ENCODE data around the gene AHR.

AHR gene

GRCh38 chr7:17312641-17313040 lies 14.2 kb downstream of the AHR start:
- no peak overlapping the region for H3K27ac ChIP-seq
- no peak for TF ChIP-seq CTCF (IDR thresholded peaks at IDR 0.05)

GRCh38 chr7:17313194-17313593 lies 14.7 kb downstream of the AHR start:
- no peak overlapping the region for H3K27ac ChIP-seq
- no peak for TF ChIP-seq ZFX (IDR thresholded peaks at IDR 0.05; ENCODE audit: borderline replicate concordance)
- TF ChIP-seq CTCF (IDR thresholded peaks at IDR 0.05), result no peak

DNA sequence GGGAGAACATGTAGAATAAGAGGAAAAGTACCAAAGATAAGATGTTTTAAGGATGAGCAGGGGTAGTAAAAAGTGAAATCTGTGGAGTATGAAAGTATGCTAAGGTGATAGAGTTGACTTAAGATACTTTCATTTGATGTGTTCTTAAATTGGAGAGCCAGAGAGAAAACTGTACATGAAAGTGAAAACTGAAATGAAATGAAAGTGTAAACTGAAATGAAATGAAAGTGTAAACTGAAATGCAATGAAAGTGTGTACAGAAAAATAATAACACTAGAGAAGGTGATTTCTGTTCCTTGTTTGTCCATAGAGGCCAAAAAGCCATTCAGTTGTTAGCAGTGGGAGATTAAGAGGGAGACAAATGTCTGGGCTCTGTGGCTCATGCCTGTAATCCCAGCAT lies 17.5 kb downstream of the AHR start:
- H3K27ac ChIP-seq, result no peak overlapping the region
- no peak for TF ChIP-seq ZFX (IDR thresholded peaks at IDR 0.05; ENCODE audit: borderline replicate concordance)
- no peak for TF ChIP-seq CTCF (IDR thresholded peaks at IDR 0.05)

- no peak overlapping the region for H3K27ac ChIP-seq
- TF ChIP-seq CTCF (IDR thresholded peaks at IDR 0.05), result no peak
- TF ChIP-seq ZFX (IDR thresholded peaks at IDR 0.05; ENCODE audit: borderline replicate concordance), result no peak
Observed at GRCh38 chr7:17318146-17318545, 19.7 kb downstream of the AHR start.

GRCh38 chr7:17319164-17320101 lies 21.0 kb downstream of the AHR start:
- H3K27ac ChIP-seq, result no peak overlapping the region
- no peak for TF ChIP-seq ZFX (IDR thresholded peaks at IDR 0.05; ENCODE audit: borderline replicate concordance)
- TF ChIP-seq CTCF (IDR thresholded peaks at IDR 0.05), result no peak

DNA sequence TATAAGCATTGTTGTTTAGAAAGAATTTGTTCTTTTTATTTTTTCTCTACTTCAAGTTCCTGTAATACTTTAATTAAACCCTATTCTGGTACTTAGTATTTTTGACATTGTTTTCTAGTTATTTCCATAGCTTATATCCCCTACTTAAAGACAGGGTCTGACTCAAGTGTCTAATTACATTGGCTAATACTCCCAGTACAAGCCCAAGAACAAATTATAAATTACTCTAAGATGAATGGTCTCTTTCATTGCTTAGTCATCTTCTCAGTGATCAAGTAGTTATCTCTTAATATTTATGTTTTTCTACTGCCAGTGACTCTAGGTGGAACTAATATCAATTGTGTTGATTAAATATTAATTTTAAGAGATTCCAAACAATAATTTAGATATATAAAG lies 21.6 kb downstream of the AHR start:
- TF ChIP-seq CTCF (IDR thresholded peaks at IDR 0.05) (no peak), ZFX (IDR thresholded peaks at IDR 0.05; ENCODE audit: borderline replicate concordance) (no peak)
- no peak overlapping the region for H3K27ac ChIP-seq

GRCh38 chr7:17320657-17321056 lies 22.2 kb downstream of the AHR start:
- H3K27ac ChIP-seq, result no peak overlapping the region
- TF ChIP-seq CTCF (IDR thresholded peaks at IDR 0.05) (no peak), ZFX (IDR thresholded peaks at IDR 0.05; ENCODE audit: borderline replicate concordance) (no peak)

Measured in 22Rv1 (cell line).